Mucosa of rectum (tissue), 2 donors: Measurements from ENCODE around the gene CD44.

Source experiments
- H3K27ac ChIP-seq, 2 donors: one replicate each; pipeline ENCODE4 v1.7.0; 2013; ENCODE audit warnings: inconsistent platforms in 2 of 2, low read depth in 2 of 2, low read length in 2 of 2
- H3K27me3 ChIP-seq, 2 donors: one replicate each; pipeline ENCODE4 v1.7.0; 2013; ENCODE audit warnings: low read length in 2 of 2; ENCODE audit not compliant: control insufficient read depth in 2 of 2, insufficient read depth in 2 of 2
- H3K36me3 ChIP-seq, 2 donors: one replicate each; pipeline ENCODE4 v1.7.0; 2013; ENCODE audit warnings: low read length in 2 of 2; ENCODE audit not compliant: control insufficient read depth in 2 of 2, insufficient read depth in 2 of 2
- H3K4me1 ChIP-seq, 2 donors: one replicate each; pipeline ENCODE4 v1.7.0; 2013; ENCODE audit warnings: low read length in 2 of 2, mild to moderate bottlenecking in 1 of 2; ENCODE audit not compliant: control insufficient read depth in 2 of 2, insufficient read depth in 2 of 2
- H3K4me3 ChIP-seq, 2 donors: one replicate each; pipeline ENCODE4 v1.7.0; 2013; ENCODE audit warnings: low read length in 2 of 2
- H3K9ac ChIP-seq, 2 donors: one replicate each; pipeline ENCODE4 v1.7.0; 2013; ENCODE audit warnings: low read length in 2 of 2, low read depth in 1 of 2, mild to moderate bottlenecking in 1 of 2
- H3K9me3 ChIP-seq, 2 donors: one replicate each; pipeline ENCODE4 v1.7.0; 2013; ENCODE audit warnings: low read length in 2 of 2; ENCODE audit not compliant: control insufficient read depth in 2 of 2
- donor health status: healthy.
- donor health status: Normal muscosa, but diverticular disease.

Gene CD44

DNA sequence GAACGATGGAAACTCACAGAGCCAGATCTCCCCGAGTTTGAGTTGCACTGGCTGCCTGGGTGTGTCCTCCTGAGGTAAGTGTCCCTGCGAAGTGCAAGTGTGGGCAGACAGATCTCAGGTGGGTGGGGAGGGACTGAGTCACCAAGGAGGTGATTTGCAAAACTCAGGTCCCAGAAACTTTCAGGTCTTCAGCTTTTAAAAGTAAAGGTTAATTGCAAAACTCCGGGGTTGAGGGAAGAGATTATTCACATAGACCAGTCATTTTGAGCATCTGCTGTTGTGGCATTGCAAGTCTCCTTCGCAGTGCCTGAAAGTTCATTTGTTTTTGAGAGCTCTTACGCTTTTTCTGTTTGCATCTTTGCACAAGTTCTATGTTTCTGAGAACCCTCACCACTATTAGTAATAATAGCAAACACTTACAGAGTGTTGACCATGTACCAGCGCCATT is 7.1 kb downstream of the CD44 start:
- Histone ChIP-seq H3K27ac (no peak overlapping the region), H3K4me1 (peaks cover 28 to 39% of the 10 kb centered on the region in 2 donors)

GRCh38 chr11:35146711-35147110 is 7.7 kb downstream of the CD44 start:
- Histone ChIP-seq H3K27ac (no peak overlapping the region), H3K27me3 (no peaks in the 10 kb centered on the region)

More for the DNA sequence above, 7.1 kb downstream of the CD44 start:
- H3K27me3 ChIP-seq, result no peaks in the 10 kb centered on the region
- no peaks in the 10 kb centered on the region for H3K9me3 ChIP-seq
- no peak overlapping the region for H3K4me3 ChIP-seq
- H3K36me3 ChIP-seq, result no peaks in the 10 kb centered on the region
- no peak overlapping the region for H3K9ac ChIP-seq

GRCh38 chr11:35147235-35147634 is 8.3 kb downstream of the CD44 start:
- peaks cover 17 to 32% of the 10 kb centered on the region in 2 donors for H3K4me1 ChIP-seq
- H3K4me3 ChIP-seq, result no peak overlapping the region
- no peak overlapping the region for H3K9ac ChIP-seq
- peaks cover 0 to 4% of the 10 kb centered on the region in 2 donors for H3K36me3 ChIP-seq
- H3K9me3 ChIP-seq, result no peaks in the 10 kb centered on the region
- no peaks in the 10 kb centered on the region for H3K27me3 ChIP-seq
- no peak overlapping the region for H3K27ac ChIP-seq

More at GRCh38 chr11:35146711-35147110, 7.7 kb downstream of the CD44 start:
- H3K4me3 ChIP-seq, result no peak overlapping the region
- no peak overlapping the region for H3K9ac ChIP-seq
- H3K36me3 ChIP-seq, result peaks cover 0 to under 1% of the 10 kb centered on the region in 2 donors
- H3K4me1 ChIP-seq, result peaks cover 22 to 35% of the 10 kb centered on the region in 2 donors
- H3K9me3 ChIP-seq, result no peaks in the 10 kb centered on the region

DNA sequence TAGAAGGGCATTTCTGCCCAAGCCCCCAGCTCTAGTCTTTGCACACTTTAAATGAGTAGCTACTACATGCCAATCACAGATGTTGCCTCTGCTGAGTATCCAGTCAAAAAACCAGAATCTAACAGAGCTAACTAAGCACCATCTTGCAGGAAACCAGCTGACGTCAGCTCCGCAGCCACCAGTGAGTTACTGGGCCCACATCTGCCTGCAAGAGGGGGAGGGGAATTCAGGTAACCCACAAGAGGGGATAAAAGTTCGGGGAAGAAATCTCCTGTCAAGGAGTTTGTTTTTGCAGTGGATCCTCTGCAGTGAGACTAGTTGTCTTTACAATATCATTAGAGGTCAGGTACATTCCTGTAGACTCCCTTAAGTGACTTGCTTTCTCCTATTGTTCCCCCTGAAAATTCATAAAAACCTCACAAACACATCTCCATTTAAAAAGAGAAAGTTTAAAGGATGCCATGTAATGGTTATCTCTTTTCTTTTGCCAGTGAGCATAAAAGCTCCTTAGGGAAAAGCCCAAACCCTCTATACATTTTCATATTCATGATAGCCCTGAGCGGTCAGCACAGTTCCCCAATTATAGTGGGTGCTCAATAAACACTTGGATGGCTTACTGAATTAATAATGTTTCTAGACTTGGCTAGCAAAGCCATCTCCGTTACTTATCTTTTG is 9.3 kb downstream of the CD44 start:
- H3K4me3 ChIP-seq, result no peak overlapping the region
- H3K4me1 ChIP-seq, result peaks cover 13 to 21% of the 10 kb centered on the region in 2 donors
- peaks cover 0 to 4% of the 10 kb centered on the region in 2 donors for H3K36me3 ChIP-seq

GRCh38 chr11:35150454-35150853 is 11.5 kb downstream of the CD44 start:
- Histone ChIP-seq H3K27ac (no peak overlapping the region), H3K4me3 (no peak overlapping the region), H3K9ac (no peak overlapping the region), H3K27me3 (no peaks in the 10 kb centered on the region), H3K36me3 (peaks cover 0 to 4% of the 10 kb centered on the region in 2 donors), H3K9me3 (no peaks in the 10 kb centered on the region), H3K4me1 (peaks cover 5 to 6% of the 10 kb centered on the region in 2 donors)

More for the DNA sequence above, 9.3 kb downstream of the CD44 start:
- H3K9me3 ChIP-seq, result no peaks in the 10 kb centered on the region
- no peaks in the 10 kb centered on the region for H3K27me3 ChIP-seq
- H3K27ac ChIP-seq, result no peak overlapping the region
- no peak overlapping the region for H3K9ac ChIP-seq

- Histone ChIP-seq H3K27ac (no peak overlapping the region), H3K4me1 (peaks cover 3 to 6% of the 10 kb centered on the region in 2 donors), H3K4me3 (no peak overlapping the region), H3K9me3 (no peaks in the 10 kb centered on the region), H3K27me3 (no peaks in the 10 kb centered on the region), H3K9ac (no peak overlapping the region), H3K36me3 (peaks cover 0 to 4% of the 10 kb centered on the region in 2 donors)
Measured at GRCh38 chr11:35151241-35151640, 12.3 kb downstream of the CD44 start.

DNA sequence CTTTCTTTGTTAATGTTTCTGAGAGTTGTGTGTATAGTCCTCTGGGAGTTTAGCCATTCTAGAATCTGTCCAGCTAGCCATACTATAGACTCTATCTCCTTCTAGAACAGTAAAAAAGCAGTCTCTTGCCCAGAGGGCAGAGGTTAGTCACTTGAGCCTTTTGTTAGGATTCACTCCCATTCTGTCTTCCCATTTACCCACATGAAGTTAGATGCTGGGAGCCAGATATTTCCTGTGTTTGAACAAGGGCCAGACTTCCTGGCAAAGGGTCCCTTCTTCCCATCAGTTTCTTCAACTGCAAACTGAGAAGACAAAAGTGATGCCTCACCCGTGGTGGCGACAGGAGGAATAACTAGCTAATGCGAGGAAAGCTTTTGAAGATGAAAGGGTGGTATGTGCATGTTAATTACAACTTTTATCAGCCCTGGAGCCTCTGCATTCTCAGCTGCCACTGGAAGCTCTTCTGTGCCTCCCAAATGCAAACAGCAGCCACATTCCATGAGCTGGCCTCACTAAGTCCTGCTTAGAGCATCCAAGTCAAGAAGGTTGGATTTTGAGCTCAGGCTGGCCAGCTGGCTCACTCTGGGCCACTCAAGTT is 12.8 kb downstream of the CD44 start:
- Histone ChIP-seq H3K9ac (no peak overlapping the region), H3K36me3 (peaks cover 0 to 4% of the 10 kb centered on the region in 2 donors), H3K9me3 (no peaks in the 10 kb centered on the region), H3K27me3 (no peaks in the 10 kb centered on the region), H3K27ac (no peak overlapping the region), H3K4me1 (peaks cover 3 to 6% of the 10 kb centered on the region in 2 donors), H3K4me3 (no peak overlapping the region)

GRCh38 chr11:35152575-35152974 is 13.6 kb downstream of the CD44 start:
- H3K4me3 ChIP-seq, result no peak overlapping the region
- no peak overlapping the region for H3K9ac ChIP-seq
- H3K27me3 ChIP-seq, result no peaks in the 10 kb centered on the region
- peaks cover 0 to 4% of the 10 kb centered on the region in 2 donors for H3K36me3 ChIP-seq
- H3K9me3 ChIP-seq, result no peaks in the 10 kb centered on the region
- no peak overlapping the region for H3K27ac ChIP-seq
- peaks cover 5 to 6% of the 10 kb centered on the region in 2 donors for H3K4me1 ChIP-seq

DNA sequence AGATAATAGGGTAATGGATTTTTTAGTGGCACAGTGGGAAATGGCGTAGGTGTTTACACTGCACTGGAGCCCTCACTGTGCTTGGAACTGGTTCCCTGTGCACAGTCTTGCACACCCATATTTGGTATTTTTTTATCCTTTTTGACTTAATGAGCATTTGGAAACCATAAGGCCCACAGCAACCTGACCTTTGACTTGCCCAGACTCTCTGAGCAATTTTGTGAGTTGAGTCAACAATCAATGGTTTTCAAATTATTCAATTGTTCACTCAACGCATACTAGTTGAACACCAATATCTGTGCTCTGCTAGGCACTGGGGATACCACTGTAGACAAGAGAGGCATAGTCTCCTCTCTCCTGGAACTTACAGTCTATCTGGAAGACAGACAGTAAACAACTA is 14.3 kb downstream of the CD44 start:
- no peak overlapping the region for H3K27ac ChIP-seq
- peaks cover 7 to 8% of the 10 kb centered on the region in 2 donors for H3K4me1 ChIP-seq
- H3K36me3 ChIP-seq, result peaks cover 0 to 4% of the 10 kb centered on the region in 2 donors
- no peak overlapping the region for H3K9ac ChIP-seq
- H3K27me3 ChIP-seq, result no peaks in the 10 kb centered on the region
- H3K4me3 ChIP-seq, result no peak overlapping the region
- no peaks in the 10 kb centered on the region for H3K9me3 ChIP-seq

DNA sequence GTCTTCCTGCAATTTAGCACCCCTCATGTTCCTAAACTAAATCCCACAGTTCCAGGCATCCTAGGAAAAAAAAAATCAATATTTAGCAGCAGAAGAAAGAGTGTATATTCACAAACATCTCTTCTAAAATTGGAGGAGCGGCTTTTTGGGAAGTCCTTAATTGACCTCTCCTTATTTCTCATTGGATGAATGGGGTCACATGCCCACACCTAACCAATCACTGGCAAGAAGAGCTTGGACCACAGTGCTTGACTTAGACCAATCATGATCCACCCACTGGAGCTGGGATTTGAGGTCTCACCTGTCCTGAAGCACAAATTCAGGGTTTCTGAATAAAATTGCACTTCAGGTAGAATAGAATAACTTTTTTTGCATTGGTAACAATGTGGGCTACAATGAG is 16.0 kb downstream of the CD44 start:
- H3K9ac ChIP-seq, result no peak overlapping the region

More for the DNA sequence above, 16.0 kb downstream of the CD44 start:
- Histone ChIP-seq H3K4me3 (no peak overlapping the region), H3K4me1 (peaks cover 19 to 23% of the 10 kb centered on the region in 2 donors), H3K27ac (no peak overlapping the region), H3K9me3 (no peaks in the 10 kb centered on the region), H3K27me3 (no peaks in the 10 kb centered on the region), H3K36me3 (peaks cover 0 to 4% of the 10 kb centered on the region in 2 donors)
